Measurements from ENCODE around the gene TRAK1. TPM values are rescaled to one million over a fixed set of nuclear protein-coding genes. Genes with fewer than 3 reads are reported as not detected.

Gene TRAK1
- total and polyA plus RNA-seq, 10 of the 15 experiments (the other 5 are each of a cell fraction or from before 2014, with no cell fraction given) = 6.6 to 46.2 (median 23.7) TPM

- ChIA-PET SMC1A (ENCODE audit: uncharacterized antibody, unreplicated experiment) (interaction anchor here (1.0 to 1.6 kb wide), 5 partner anchors 11 to 51 kb away, joined by 3 to 5 read pairs (median 4); no protein-coding TSS in a partner anchor), POLR2A (interaction anchor here (1.6 kb wide), 1 partner anchor 36 kb away, joined by 3 read pairs; no protein-coding TSS in a partner anchor), CTCF (interaction anchor here (0.6 kb wide), 1 partner anchor 47 kb away, joined by 4 read pairs; no protein-coding TSS in a partner anchor), RAD21 (ENCODE audit: unreplicated experiment) (no interaction called here)
- in situ Hi-C loops (cut with MboI) (no loop called here), intact Hi-C loops (cut with micrococcal nuclease; ENCODE audit: unreplicated experiment) (no loop called here)
- Histone ChIP-seq H3K4me2 (ENCODE audit: control insufficient read depth, insufficient read depth) (no peak overlapping the region), H3K9me3 (replicated peaks; ENCODE audit: control insufficient read depth, insufficient read depth, low read length) (no peaks in the 10 kb centered on the region), H3K9ac (ENCODE audit: control insufficient read depth, insufficient read depth, low read length) (no peak overlapping the region), H2AFZ (ENCODE audit: control insufficient read depth, low read depth, low read length) (no peak overlapping the region), H3K27me3 (replicated peaks in 1 of 2; ENCODE audit: control insufficient read depth in 2 of 2, insufficient read depth in 2 of 2, low read length in 1 of 2) (no peaks in the 10 kb centered on the region), H4K20me1 (ENCODE audit: control insufficient read depth, insufficient read depth) (peaks cover 2% of the 10 kb centered on the region; the same call in 1 of the 2 replicates), H3K4me1 (ENCODE audit: control insufficient read depth, insufficient read depth, low read length) (peaks cover 29% of the 10 kb centered on the region), H3K4me3 (no peak overlapping the region), H3K79me2 (ENCODE audit: control insufficient read depth, insufficient read depth, low read length) (peaks cover 63% of the 10 kb centered on the region), H3K27ac (ENCODE audit: control insufficient read depth, insufficient read depth) (no peak overlapping the region), H3K36me3 (ENCODE audit: control insufficient read depth in 2 of 2, insufficient read depth in 2 of 2, low read length in 1 of 2) (no peaks in the 10 kb centered on the region; a peak in 1 of 4 replicates)
- TF ChIP-seq GATAD2B (conservative IDR thresholded peaks at IDR 0.05; ENCODE audit: low read depth) (no peak), RAD21 (IDR thresholded peaks at IDR 0.05; ENCODE audit: insufficient read depth, low read depth, low read length) (no peak), RBBP5 (conservative IDR thresholded peaks at IDR 0.05) (no peak), ATF2 (IDR thresholded peaks at IDR 0.05; ENCODE audit: low read length) (no peak), TCF12 (IDR thresholded peaks at IDR 0.05; ENCODE audit: low read depth, low read length) (no peak), MLLT1 (IDR thresholded peaks at IDR 0.05) (no peak), MYB (IDR thresholded peaks at IDR 0.05; ENCODE audit: borderline replicate concordance, low read depth, low read length) (no peak), CBX3 (IDR thresholded peaks at IDR 0.05; ENCODE audit: borderline replicate concordance, low read depth) (no peak)
- 95% methylated on average over 3 of the region's 7 CpGs for WGBS (ENCODE audit: insufficient coverage, insufficient replicate concordance, low lambda C conversion rate, missing lambda C conversion rate)
- no TSS peak for BruUV-seq (replicated peaks)
- ATAC-seq (no peak), FAIRE-seq (no peak), DNase-seq (ENCODE audit: low read depth, low spot score) (no peak)
Observed at GRCh38 chr3:42061025-42061712, 30.0 kb upstream of the TRAK1 start.

All from GM12878 (cell line).